ENCODE measurements around the gene PERCC1. TPM values are rescaled to one million over a fixed set of nuclear protein-coding genes. Genes with fewer than 3 reads are reported as not detected.

Gene PERCC1
- total and polyA plus RNA-seq, 9 of the 15 experiments (the other 6 are each of a cell fraction or from before 2014, with no cell fraction given): not detected

GRCh38 chr16:1474796-1475551, 44.1 kb downstream of the PERCC1 start, which contains the start of gene CLCN7 (continued):
- TF ChIP-seq ZNF592 (IDR thresholded peaks at IDR 0.05) (peak; percentile 93), HDGF (IDR thresholded peaks at IDR 0.05) (no peak), ZNF316 (IDR thresholded peaks at IDR 0.05) (no peak), GTF2E2 (tag; IDR thresholded peaks at IDR 0.05) (peak; percentile 47; the same call in 1 of the 2 replicates), CBX5 (IDR thresholded peaks at IDR 0.05; ENCODE audit: borderline replicate concordance, low read depth) (no peak), FUS (optimal IDR thresholded peaks at IDR 0.05; ENCODE audit: low read depth, low read length) (peak; percentile 26), HDAC1 (IDR thresholded peaks at IDR 0.05) (peak in 1 of 2 experiments; percentile 91; a peak in 2 of 4 replicates), CTBP1 (IDR thresholded peaks at IDR 0.05; ENCODE audit: borderline replicate concordance) (peak; percentile 84; the same call in 1 of the 2 replicates), ZSCAN32 (CRISPR knock-in tag; IDR thresholded peaks at IDR 0.05) (peak; percentile 43; the same call in 1 of the 2 replicates), ZNF76 (CRISPR knock-in tag; IDR thresholded peaks at IDR 0.05; ENCODE audit: borderline replicate concordance) (peak; percentile 49; the same call in 1 of the 2 replicates), MXI1 (IDR thresholded peaks at IDR 0.05; ENCODE audit: low read depth, low read length) (no peak), NR4A1 (CRISPR knock-in tag; IDR thresholded peaks at IDR 0.05) (peak; percentile 48; the same call in 1 of the 2 replicates), NR4A1 (tag; IDR thresholded peaks at IDR 0.05) (peak; percentile 42; the same call in 1 of the 2 replicates), CLOCK (CRISPR knock-in tag; IDR thresholded peaks at IDR 0.05; ENCODE audit: borderline replicate concordance) (peak; percentile 97), KAT7 (CRISPR knock-in tag; IDR thresholded peaks at IDR 0.05; ENCODE audit: borderline replicate concordance) (peak; percentile 55; the same call in 1 of the 2 replicates)

Measured in K562 (cell line).